ENCODE results near the gene TNFSF15.

DNA sequence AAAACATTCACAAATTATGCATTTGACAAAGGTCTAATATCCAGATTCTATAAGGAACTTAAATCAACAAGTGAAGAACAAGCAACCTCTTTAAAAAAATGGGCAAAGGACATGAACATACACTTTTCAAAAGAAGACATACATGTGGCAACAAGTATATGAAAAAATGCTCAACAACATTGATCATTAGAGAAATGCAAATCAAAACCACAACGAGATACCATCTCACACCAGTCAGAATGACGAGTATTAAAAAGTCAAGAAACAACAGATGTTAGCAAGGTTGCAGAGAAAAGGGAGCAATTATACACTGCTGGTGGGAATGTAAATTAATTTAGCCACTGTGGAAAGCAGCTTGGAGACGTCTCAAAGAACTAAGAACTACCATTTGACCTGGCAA is 38.9 kb upstream of the TNFSF15 start:
- TF ChIP-seq POLR2A (IDR thresholded peaks at IDR 0.05; ENCODE audit: low read depth, low read length), result no peak
- no peak for TF ChIP-seq POLR2AphosphoS5 (IDR thresholded peaks at IDR 0.05; ENCODE audit: low read depth, low read length)
